Kasumi-1 (cell line): ENCODE results near the gene PTPN14.
"Not testable (repeated sequence)": the region's sequence is repeated elsewhere in the genome, so short reads cannot be mapped to it uniquely, and the experiment has no call there.

Experiments
- DNase-seq, 2 experiments: peaks; one replicate each; lab custom pipeline; 2025; lab: John Stamatoyannopoulos, UW

Gene PTPN14

DNA sequence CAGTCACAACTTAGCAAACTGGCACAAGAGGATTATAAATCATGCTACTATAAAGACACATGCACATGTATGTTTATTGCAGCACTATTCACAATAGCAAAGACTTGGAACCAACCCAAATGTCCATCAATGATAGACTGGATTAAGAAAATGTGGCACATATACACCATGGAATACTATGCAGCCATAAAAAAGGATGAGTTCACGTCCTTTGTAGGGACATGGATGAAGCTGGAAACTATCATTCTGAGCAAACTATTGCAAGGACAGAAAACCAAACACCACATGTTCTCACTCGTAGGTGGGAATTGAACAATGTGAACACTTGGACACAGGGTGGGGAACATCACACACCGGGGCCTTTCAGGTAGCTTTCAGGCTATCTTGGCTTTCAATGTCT is 41.8 kb downstream of the PTPN14 start:
- DNase-seq = not testable (repeated sequence)

DNA sequence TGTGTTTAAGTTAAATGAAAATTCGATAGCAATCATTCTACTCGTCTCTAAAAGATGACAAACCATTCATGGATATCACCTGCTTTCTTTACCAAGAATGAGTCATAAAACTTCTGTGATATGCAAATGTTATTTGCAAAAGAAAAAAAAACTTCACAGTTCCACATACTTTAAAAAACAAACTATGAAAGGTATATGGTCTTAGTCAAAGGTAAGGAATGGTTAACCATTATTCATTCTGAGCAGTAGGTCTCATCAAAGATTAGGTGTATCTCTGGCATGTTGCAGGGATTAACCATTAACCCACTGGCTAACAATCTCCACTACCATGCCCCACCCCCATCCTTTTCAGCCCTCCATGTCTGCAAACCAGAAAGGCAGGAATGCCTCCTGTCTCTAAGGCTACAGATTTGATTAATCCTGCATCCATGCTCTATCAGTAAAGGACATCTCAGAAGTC is 44.4 kb downstream of the PTPN14 start:
- no peak for DNase-seq

DNA sequence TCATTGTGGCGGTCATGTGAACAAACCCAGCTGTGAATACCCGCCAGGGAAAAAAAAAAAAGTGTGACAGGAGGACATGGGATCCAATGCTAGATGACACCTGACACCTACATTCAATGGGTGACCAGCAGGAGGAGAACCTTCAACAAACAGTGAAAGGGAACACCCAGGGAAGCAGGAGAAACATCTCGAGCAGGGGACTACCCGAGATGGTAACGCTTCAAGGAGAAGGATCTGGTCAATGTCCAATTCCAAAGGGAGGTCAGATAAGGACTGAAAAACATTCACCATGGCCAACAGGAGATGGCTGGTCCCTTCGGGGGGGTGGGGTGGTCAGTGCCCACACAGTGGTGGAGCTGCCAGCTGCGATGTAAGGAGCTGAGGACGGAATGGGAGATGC is 46.3 kb downstream of the PTPN14 start:
- no peak for DNase-seq

DNA sequence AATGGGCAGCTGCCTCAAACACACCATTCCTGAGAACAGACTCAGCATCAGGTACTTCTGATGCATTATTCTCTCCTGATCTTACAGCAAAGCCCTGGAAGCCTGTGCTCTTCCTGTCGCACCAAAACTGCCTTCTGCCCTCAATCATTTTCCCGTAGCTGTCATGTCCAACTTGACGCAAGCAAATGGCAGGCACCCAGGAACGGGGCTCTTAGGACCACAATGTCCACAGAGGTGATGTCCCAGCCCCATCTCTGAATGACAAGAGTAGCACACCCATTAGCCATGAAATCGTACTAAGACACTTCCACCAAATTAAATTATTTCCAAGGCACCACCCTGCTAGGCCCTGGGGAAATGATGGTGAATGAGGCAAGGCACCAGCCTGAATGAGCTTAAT is 47.1 kb downstream of the PTPN14 start:
- DNase-seq = no peak

DNA sequence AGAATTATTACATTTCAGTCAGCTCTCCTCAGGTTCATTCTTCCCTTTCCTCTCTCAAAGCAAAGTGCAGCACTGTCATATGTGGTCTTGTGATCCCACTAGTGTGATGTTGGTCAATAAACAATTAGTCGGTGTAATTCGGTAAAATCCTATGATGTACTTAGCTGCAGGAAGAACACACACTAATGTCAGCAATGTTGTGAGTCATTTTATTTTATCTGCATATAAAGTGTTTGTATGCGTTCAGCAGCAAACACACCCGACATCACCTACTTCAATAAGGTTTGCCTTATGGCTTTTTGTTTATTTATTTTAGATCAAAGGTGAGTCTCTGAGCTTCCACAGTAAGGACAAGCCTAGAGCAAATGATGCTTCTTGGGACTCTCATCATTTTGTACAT is 47.8 kb downstream of the PTPN14 start:
- DNase-seq = no peak

DNA sequence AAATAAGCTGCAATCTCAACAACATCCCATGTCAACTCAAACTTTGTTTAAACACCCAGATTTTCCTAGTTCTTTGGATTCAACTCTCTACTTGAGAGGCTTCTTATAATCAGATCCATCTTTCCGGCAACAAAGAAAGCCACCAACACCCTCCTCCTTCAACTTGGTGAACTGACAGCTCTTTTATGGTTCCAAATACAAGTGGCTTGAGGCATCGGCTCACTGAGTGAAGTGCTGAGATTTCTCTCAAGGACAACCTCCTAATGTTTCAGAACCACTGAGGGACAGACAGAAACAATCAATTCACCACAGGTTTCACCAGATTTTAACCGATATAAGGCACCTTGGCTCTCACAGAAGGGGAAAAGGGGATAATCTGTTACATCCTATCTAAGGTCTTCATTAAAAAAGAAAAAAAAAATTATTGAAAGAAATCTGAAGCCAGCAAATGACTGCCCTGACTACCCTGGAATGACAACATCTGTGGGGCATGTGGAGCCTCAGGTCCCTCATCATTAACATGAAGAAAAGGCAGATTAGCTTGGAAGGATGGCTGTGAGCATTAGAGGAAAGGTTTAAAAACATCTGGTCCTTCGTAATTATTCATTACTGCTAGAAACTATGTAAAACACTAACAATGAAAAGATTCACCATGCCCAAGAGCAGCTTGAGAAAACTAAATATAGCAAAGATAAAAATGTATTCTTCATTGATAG is 50.9 kb downstream of the PTPN14 start:
- no peak for DNase-seq

DNA sequence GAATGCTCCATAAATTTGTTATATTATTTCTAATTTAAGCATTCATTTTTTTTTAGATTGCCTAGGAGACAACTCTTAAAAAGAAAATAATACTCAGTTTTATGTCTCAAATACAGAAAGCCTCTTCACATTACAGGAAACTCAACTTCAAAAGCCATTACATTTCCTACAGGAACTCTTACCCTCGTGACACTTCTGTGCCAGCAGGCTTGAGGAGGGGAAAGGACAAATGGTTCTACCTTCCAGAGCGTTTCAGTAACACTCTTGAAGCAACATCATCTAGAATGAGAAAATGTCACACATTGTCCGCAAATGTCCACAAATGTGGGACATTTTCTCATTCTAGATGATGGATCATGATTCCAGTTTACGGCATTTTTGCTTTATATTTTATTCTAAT is 51.7 kb downstream of the PTPN14 start:
- no peak for DNase-seq

DNA sequence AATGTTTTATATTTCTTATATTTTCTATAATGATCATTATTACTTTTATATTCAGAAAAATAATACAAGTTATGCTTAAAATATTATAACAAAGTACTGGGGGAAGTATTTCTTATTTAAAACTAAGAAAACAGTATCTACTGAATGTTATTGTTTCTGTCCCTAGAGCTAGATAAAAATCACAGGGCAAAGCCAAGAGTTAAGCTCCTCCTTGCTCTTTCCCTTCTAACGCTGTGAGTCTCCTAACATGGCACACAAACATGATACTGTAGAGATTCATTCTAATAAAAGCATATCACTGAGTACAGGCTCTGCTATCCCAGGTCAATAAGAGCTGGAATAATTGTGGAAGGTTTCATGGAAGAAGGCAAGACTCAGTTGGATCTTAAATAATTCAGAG is 53.4 kb downstream of the PTPN14 start:
- no peak for DNase-seq

DNA sequence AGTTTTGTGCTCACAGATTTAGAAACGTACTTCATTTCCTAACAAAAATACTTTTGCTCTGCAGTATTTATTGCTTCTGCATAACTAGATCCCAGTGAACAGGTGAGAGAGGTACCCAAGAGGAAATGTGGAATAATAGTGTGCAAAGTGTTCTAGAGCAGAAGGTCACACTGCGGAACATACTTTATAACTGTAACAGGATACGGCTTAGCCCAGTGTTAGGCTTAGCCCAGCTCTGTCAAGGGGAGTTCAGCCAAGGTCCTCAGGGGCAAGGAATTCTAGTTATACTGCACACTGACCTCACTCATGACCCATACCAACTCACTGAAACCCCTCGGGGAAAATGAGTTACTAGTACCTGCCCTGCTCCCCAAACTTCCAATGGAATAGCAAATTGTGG is 55.3 kb downstream of the PTPN14 start:
- DNase-seq = no peak

DNA sequence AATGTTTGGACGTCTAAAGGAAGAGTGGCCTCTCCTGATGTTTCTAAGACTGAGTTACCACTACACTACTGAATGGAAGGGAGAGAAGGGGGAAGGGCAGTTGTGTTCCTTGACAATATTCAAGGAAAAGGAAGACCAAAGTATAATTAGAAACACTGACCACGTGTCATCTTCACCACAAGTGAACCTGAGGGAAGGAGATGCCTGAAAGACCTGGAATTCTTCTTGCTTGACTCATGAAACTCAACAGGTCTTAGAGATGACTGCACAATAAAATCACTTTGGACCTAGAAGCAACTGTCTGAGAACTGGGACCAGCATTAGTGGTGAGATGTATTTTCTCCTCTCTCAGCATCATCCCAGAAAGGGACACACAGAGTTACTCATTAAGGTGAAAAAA is 56.7 kb downstream of the PTPN14 start:
- no peak for DNase-seq

DNA sequence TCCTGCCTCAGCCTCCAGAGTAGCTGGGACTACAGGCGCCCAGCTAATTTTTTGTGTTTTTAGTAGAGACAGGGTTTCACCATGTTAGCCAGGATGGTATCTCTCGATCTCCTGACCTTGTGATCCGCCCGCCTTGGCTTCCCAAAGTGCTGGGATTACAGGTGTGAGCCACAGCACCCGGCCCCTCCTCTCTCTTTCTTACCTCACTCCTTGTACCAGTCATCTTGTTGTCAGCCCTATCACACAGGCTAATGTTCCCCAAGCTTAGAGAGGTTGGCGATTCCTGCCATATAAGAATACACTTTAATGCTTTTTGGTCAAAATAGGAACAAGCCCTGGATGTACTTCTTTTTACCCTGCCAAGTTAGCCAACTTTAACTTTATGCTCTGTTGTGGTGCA is 57.2 kb downstream of the PTPN14 start:
- DNase-seq = not testable (repeated sequence)

DNA sequence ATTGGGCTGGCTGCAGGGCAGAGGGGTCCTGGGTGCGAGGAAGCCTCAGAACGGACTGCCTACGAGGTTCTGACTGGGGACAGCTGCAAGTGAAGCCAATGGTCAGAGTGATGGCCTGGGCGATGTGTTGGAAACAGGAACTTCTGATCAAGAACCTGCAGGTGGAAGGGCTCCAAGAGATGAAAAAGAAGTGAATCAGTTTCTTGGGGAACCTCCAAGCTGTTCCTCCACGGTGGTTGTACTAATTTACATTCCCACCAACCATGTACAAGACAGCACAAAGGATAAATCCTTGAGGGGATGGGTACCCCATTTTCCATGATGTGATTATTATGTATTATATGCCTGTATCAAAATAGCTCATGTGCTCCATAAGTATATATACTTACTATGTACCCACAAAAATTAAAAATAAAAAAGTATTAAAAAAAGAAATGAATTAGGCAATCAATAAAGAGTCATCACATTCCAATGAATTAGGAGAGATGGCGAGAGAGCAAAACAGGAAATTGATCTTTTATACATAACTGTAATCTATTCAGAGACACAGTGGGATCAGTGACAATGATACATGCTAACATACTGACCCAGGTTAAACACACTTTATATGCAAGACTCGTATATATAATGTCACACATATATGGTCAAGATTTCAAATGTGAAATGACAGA is 58.1 kb downstream of the PTPN14 start:
- DNase-seq = no peak

DNA sequence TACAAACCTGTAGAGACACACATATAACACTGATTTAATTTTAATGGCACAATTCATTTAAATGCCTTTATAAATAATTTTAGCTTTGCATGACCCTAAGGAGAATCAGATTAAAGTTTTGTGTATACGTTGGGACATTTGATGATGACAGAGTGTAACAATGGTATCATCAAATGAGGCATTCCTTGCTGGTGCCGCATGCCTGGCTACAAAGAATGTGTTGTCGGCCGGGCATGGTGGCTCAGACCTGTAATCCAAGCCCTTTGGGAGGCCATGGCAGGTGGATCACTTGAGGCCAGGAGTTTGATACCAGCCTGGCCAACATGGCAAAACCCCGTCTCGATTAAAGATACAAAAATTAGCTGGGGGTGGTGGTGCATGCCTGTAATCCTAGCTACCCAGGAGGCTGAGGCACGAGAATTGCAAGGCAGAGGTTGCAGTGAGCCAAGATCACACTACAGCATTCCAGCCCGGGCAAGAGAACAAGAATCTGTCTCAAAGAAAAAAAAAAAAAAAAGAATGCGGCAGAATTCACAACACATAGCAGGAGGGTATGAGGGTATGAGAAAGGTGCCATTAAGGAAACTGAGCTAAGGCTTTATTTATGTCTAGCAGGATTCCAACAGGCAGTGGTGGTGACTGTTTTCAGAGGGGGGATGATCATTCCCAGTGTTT is 58.9 kb downstream of the PTPN14 start:
- DNase-seq = no peak

DNA sequence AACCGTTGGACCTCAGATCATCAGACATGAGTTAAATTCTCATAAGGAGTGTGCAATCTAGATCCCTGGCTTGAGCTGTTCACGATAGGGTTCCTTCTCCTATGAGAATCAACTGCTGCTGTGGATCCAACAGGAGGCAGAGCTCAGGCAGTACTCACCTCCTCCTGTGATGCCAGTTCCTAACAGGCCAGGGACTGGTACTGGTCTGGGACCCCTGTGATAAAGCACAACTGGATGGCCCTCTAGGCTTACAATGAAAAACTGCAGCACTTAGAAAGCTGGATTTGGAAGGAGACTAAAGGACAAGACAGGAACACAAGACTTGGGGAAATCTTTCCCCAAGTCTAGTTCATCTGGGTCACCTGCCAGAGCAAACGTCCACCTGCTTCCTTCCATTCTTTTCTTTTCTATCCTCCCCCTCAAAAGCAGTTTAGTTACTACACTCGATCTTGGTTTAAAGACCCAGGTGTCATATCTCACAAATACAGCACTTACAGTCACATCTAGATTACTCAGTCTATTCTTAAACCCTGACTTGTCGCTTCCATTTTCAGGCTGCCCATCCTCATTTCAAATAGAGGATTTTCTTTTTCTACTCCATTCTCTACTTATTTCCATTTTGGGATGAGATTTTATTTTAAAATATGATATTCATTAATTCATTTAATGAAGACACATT is 59.8 kb downstream of the PTPN14 start:
- DNase-seq = no peak

DNA sequence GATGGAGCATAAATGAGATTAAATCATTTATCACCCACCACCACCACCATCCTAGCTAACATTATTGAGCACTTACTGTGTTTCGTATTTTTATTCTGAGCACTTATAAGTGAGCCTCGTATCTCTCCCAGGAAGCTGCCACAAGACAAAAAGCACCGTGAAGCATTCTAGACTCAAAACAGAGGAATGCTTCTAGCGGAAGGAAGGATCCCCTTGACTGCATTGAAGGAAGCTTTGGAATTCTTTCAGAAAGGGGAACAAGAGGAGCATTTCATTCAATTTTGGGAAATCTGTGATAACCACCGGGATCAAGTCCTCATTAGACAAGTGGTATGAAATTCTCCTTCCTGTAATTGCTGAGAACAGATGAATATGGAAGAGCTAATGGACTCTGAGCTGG is 66.3 kb downstream of the PTPN14 start:
- DNase-seq = no peak

DNA sequence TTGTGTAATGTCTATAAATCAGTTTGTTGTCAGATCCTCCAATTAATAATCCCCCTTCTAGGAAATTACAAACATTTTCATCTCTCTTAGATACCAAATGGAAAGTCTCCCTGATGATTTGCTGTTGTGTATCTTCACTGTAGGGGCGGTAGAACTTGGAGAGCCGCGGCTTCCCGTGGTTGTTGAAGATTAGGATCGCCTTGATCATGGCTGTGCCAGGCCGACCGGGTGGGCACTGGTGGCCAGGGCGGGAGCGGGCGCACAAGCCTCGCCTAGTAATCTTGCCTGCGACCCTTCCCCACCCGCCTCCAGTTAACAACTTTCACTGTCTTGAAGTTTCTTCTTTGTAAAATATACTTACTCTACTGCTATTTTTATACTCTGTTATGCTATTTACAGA is 68.2 kb downstream of the PTPN14 start:
- DNase-seq = not testable (repeated sequence)

DNA sequence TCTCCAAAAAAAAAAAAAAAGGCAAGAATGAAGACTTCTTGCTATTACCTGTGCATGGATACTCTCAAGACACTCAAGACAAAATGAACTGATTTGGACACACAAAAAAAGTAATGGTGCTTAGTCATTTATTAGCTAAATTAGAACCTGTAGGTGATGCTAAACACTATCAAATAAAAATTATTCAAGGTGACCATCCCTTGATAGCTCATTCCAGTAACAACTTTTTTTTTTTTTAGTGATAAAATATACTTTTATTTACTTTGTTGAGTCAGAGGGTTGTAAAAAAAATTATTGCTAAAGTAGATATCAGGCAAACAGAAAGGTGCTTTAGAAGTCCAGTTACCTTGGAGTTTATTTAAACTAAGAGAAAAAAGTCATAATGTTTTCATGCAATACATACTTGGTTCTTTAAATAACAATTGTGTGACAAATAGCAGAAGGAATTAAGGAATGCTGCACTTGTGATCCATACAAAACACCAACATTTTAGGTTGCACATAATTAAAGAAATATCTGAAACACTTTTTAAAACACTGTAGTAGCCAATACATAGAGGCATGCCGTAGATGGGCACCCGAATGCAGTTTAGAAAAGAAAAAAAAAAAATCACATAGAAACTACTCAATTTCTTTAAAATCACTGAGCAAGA is 69.3 kb downstream of the PTPN14 start:
- DNase-seq = not testable (repeated sequence)

DNA sequence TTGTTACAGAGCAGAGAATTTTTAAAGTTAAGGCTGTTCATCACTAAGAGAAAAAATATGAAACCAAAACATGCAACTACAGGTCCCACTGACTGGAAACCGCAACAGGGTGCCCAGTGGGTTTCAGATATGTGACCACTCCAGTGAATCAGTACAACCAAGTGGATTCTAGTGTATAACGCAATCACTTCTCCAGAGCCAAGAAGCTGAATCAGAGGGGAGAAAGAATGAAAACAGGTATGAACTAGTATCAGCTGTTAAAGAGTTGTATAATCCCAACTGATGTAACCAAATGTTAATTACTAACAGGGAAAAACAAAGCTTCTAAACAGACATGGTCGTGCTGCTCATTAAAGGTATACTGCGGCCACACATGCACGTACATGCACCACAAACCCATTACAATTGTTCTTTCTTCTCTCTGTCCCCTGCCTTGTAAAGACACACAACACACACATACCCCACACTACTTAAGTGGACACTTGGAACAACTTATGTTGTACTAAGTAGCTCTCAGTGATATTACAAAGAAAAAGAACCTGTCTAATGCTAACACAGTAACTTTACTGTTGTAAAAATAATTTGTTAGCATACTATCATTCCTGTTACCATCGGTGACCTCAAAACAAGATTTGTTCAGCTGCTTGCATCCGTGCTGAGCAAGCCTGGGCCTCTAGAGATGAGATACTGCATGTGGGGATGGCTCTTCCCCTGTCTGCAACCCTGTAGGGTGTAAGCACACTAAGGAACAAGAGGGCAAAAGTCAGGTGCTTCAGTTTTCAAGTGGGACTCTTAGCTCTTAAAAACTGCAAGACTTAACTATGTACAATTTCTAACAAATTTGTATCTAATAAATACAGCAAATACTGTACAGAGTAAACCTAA is 74.2 kb downstream of the PTPN14 start:
- DNase-seq = no peak

DNA sequence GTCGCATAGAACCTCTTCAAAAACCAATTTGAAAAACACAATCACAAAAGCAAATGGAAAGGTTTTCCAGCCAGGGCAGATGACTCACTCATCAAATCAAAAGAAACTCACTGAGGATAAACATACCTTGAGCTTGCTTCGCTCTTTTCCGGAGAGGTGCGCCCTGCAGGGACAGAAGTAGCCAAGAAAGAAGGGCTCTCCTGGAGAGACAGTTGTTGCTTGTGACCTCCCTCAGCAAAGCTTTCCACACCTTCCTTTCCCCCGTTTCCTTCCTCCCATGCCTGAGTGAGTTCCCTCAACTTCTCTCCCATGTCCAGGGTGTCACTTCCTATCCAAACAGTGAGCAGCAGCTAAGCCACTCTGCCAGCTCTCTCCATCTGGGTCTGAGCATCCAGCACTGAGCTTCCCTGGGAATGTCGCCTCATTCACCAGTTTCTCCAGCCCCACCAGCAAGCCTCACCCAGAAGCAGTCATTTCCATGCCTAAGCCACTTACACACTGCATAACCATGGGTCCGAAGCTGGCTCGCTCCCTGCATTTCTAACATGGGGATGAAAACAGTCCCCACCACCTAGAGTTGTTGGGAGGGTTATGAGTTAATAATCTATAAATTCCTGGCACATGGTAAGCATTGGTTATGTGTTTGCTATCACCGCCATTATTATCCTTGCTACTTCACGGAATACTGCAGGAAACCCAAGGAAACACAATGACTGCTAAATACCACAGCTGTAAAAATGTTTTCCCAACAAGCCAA is 75.0 kb downstream of the PTPN14 start:
- DNase-seq = no peak

DNA sequence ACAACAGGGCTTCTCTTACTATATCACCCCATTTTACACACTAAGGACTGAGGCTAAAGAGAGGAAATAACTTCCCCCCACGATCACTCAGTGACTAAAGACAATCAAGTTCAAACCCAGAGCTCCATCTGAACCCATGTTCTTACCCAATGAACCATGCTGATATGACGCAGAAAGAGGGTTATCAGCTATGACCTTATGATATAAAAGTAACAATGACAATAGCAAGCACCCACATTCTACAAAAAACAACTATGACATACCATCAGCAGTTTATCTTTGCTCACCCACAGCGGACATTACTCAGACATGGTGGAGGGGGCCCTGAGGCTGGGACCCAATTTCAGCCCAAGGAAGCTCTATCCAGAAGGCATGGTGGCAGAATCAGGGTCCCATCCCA is 75.7 kb downstream of the PTPN14 start:
- DNase-seq = no peak
